EH (cell line): ENCODE data around the gene GAR1.
A peak's percentile ranks its signal among the peaks of the same experiment; 100 is the strongest.
"Not testable (repeated sequence)": the region's sequence is repeated elsewhere in the genome, so short reads cannot be mapped to it uniquely, and the experiment has no call there.

ENCODE experiments used
- DNase-seq: peaks from one replicate; pipeline ENCODE4 v3.0.0-alpha.2; 2015; ENCODE audit warnings: low read depth

GAR1 gene

DNA sequence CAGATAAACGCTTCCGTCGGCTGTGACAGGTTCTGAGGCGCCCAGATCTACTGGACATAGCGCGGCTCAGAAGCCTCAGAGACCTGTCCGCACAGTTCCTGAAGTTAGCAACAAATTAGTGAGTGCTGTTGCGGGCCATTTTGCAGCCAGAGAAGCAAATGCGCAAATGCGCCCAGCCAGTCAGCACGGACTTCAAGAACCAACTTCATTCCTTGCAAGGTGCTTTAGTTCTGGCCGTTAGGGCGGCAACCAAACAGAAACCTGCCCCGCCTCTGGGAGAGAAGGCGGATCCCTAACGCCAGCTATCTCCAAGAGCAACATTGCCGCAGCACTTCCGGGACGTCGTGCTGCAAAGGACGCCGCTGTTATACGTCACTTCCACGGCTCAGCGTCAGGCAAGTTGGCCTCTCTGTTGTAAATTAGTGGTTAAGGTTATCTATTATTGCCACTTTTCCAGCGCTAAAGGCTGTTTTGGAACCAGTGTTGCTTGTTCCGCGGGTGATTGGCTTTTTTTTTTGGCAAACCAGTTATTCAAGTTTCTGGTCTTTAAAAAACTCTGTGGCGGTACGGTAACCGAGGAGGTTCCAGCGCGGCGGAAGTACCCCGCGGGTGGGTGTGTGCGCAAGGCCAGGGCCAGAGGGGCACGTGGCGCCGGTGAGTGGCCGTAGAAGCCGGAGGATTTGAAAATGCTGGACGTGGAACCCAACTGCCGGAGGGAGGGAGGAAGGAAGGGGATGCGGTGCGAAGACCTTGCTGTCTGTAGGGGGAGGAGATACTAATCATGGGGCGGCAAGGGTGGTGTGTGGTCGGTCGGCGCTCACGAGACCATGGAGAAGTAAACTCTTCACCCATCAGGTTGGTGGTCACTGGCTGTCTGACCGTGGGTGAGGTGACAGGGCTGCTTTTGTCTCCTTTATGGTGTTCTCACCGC, at the start of gene GAR1:
Gene GAR1 (plus strand): TSS at position 612 of the 931 bp plus-strand sequence. CDS start 403 bp downstream, outside the sequence.
- peak; percentile 92 for DNase-seq

DNA sequence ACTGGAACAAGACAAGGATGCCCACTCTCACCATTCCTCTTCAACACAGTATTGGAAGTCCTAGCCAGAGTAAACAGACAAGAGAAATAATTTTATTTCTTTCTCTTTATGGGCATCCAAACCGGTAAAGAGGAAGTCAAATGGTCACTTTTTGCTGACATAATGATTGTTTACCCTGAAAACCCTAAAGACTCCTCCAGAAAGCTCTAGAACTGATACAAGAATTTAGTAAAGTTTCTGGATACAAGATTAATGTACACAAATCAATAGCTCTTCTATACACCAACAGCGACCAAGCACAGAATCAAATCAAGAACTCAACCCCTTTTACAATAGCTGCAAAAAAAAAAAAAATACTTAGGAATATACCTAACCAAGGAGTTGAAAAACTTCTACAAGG, 33.5 kb upstream of the GAR1 start:
- not testable (repeated sequence) for DNase-seq

DNA sequence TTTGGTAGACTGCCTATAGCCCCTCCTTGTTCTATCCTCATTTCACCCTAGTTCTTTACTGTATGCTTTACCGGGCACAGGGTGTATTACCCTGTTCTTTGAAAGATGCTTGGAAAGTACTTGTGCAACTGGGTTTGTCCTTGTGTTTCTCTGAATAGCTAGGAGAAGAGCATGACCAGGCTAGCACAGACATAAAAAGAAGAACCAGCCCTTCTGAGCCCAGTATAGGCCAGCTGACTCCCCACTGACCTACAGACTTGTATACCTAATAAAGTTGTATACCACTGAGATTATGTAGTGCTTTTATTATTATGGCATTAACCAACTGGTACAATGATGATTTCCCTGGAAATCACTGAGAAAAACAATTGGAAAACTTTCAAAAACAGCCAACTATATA, 28.7 kb upstream of the GAR1 start:
- no peak for DNase-seq

DNA sequence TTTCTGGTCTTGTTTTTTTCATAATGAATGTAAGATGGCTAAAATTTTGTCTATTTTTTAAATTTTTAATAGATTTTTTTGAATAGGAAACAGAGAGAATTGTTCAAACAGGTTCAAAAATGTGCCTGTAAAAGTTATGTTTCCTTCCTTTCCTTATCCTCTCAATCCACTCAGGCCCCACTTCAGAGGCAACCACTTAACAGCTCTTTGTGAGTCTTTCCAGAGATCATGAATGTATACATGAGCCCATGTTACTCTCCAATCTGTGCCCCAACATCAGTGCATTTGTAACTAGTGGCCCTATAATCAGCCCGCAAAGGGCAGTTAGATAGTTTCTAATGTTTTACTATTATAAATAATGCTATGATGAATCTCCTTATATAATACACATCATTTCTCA, 27.8 kb upstream of the GAR1 start:
- no peak for DNase-seq

DNA sequence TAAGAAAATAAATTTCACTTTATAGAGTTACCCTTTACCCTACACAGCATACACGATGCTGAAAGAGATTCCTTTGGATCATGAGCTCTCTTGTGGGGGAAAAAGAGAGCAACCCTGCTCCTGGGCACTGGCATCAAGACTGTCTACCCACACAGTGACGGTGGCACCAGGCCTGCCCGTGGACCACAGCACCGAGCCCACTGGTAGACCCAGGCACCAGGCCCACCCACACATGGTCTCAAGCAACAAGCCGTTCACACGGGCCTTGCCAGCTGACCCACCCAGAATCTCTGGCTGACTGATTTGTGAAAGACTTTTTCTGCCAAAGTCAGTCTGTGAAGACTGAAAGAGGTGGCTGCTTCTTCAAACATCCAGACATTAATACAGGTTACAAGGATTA, 20.5 kb upstream of the GAR1 start:
- DNase-seq, result no peak

DNA sequence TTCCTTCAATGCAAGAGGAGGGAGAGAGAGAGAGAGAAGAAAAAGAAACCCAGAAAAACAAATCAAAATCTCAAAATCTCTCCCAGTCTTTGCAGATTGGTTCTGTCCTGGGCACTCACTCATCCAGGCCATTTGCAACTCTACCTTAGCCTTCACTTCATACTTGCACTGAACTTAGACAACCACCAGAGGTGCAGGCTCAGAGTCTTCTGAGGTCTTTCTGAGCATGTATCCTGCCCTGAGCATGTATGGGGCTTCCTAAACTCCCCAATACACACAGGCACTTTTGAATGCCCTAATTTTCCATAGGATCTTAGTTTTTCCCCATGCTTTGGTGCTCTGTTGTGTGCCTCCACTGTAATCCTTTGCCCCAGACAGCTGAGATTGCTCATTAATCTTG, 16.7 kb upstream of the GAR1 start:
- no peak for DNase-seq

DNA sequence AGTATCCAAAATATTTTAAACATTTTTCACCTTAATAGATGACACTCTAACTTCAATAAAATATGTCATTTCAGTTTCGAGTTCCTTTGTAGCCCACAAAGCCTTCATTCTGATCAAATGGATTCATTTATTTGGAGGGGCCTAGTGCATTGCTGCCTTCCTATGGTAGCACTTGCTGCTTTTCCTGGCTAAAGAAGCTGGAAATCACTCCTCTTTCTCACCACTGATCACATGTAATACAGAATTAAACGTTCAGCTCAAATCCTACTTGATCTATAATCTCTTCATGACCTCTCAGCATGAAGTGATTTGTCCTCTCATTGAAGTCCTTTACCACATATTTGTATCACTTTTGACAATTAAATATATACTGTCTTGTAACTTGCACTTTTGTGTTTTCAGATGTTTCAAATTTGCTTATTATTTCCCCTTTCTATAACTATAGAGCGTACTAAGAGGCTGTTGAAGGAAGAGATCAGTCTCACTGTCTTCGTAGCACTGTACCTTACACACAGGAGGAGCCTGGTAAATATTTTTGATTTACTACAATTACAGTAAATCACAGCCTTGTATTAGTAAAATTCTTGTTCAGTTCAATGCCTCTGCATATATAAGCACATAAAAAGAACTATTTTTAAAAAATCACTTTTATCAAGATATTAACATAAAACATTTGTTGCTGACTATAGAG, 14.3 kb upstream of the GAR1 start:
- no peak for DNase-seq

DNA sequence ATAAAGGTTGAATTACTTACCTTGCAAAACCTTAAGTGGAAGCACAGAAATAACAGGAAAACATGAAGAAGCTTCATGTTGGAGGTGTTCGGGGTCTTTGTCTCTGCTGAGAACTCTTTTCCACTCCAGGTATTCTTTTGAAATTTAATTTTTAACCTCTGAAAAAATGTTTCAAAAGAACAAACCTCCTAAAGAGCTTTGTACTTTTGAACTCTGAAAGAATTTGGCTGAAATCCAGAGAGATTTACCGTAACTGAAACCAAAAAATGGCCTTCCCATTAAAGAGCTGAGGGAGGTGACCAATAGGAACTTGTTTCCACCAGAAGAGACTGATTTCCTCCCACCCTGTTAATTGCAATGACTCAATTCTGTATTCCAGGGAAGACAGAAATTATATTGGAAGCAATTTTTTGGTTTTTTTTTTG, 13.7 kb upstream of the GAR1 start, which contains the start of gene CFI:
Gene CFI (minus strand): TSS at position 105 of the 425 bp plus-strand sequence. CDS start 28 bp downstream, at position 77.
- DNase-seq, result peak; percentile 79

DNA sequence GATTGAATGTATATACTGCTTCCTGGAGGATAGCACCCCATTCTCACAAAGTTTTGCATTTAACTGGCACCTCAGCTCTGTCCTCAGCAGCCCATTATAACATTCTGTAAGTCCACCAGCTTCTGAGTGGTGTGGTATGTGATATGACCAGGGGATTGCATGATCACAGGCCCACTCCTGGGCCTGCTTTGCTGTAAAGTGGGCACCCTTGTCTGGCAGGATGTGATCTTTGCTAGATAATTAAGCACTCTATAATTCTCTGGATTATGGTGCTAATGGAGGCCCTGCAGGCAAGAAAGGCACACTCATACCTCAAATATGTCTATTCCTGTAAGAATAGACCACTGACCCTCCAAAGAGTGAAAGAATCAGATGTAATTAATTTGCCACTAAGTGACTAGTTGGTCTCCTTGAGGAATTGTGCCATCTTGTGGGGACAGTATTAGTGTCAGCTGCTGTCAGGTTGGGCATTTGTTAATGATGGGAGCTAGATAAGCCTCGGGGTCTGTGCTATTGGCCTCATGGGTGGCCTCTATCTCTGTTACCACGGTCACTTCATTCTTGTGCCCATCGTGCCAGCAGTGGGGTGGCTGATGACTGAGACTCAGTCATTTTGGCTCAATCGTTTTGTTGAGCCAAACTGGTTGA, 11.5 kb upstream of the GAR1 start:
- peak; percentile 70 for DNase-seq

DNA sequence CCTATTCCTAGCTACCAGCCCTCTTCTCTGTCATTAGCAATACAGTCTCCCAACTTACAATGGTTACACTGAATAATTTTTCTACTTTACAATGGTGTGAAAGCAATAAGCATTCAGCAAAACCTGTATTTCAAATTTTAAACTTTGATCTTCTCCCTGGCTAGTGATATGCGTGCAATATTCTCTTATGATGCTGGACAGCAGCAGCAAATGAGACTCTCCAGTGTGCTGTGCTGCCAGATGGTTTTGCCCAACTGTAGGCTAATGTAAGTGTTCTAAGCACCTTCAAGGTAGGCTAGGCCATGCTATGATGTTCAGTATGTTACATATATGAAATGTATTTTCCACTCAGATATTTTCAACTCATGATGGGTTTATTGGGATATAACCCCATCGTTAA, 5.9 kb upstream of the GAR1 start:
- DNase-seq, result no peak

DNA sequence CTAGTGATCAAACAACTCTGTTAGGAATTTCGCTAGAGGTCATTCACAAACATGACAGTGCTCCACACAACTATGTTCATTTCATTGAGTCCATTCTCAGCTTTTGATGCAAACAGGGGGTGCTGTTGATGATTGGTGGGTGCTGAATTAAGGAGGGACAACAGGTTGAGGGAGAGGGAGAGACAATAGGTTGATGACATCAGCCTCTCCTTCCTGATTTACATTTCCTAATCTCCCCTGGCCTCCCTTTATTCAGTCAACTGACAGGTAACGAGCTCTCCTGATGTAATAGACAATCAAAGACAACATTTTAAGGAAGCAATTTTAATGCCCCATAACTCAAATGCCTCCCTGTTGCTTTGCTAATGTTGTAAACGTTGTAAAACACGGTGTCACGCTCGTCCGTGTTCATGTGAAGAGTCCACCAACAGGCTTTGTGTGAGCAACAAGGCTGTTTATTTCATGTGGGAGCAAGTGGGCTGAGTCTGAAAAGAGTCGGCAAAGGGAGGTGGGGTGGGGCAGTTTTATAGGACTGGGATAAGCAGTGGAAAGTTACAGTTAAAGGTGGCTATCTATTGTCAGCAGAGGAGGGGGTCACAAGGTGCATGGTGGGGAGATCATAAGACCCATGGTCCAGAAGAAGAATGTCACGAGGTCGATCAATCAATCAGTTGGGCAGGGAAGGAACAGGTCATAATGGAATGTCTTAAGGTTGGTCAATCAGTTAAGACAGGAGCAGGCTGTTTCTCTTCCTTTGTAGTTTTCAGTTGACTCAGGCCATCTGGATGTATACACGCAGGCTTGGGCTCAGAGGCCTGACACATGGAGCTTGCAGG, 4.8 kb upstream of the GAR1 start:
- no peak for DNase-seq

DNA sequence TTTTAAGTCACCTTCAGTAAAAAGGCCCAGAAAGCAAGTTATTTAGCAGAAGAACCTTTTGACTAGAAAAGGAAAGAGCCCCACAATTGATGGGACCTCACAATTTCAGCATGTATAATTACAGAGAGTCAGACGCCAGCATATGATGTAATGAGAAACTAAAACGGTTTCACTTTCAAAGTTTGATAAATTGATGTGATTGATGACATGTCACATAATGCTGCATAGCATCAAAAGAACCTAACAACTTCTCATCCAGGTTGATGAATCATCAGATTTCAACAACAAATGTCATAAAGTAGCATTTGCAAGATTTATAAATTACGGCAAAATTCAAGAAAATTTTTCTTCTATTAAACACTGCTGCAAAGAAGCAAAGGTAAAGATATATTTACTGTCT, 3.9 kb upstream of the GAR1 start:
- DNase-seq, result no peak

DNA sequence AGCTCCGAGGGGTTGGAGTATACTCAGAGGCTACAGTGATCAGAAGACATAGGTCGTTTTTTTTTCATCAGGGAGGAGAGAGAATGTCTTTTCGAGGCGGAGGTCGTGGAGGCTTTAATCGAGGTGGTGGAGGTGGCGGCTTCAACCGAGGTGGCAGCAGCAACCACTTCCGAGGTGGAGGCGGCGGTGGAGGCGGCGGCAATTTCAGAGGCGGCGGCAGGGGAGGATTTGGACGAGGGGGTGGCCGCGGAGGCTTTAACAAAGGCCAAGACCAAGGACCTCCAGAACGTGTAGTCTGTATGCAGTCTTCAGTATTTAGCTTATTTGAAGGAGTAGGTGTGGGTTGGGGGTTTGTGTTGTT, 500 bp downstream of the GAR1 start:
- peak; percentile 18 for DNase-seq

DNA sequence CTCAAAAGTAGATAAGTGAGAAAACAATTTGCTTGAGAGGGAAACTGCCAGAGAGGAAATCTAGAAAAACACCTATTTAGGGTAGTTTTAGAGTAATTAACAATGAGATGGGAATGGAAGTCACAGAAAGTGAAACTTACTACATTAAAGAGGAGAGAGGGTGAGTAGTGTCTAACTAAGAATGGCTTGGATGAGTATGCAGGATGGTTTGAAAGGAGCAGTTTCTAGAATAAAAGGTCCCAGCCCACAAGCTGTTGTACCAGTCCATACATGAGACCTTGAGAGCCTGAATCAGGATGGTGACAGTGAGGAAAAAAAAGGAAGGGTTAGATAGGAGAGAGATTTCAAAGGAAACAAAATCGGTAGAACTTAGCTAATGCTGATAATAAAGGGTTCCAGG, 1.3 kb downstream of the GAR1 start:
- DNase-seq, result no peak

DNA sequence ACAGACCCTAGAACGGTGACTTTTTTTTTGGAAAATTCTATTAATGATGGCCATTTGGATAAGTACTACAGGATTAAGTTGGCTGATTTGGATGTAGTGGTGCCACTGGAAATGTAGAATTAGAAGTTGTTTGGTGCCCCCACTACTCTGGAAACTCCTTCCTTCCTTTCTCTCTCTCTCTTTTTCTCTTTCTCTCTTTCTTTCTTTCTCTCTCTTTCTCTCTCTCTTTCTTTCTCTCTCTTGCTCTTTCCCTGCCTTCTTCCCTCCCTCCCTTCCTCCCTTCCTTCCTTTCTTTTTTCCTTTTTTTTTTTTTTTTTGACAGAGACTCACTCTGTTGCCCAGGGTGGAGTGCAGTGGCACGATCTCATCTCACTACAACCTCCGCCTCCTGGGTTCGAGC, 2.7 kb downstream of the GAR1 start:
- DNase-seq, result no peak

DNA sequence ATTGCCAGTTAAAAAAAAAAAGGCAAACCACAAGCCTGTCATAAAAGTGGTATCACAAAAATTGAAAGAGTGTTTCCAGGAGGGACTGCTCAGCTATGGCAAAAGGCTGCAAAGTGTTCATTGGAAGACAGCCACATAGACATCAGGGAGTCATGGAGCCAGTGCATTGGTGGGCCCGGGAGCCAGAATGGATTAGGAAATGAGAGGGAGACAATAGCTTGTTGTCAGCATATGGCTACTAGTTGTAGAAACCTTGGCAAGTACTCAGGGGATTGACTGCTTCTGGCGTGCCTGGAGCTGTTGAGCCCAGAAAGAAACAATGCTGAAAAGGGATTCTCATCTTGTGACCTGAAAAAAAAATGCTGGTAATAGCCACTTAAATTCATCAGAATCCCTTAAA, 5.0 kb downstream of the GAR1 start:
- DNase-seq, result no peak

DNA sequence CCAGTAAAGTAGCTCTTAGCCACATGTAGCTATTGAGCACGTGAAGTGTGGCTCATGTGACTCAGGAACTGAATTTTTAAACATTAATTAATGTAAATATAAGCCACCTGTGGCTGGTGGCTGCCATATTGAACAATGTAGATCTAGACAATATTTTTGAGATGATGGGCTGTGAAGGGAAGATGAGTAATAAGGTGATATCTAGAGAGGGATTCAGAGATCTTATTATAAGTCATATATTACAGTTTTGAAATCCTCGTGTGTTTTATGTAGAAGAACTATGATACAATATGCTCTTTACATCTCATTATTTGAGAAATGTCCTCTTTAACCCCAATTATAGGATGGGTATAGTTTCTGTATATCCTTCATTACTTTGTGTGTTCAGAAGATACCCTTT, 5.6 kb downstream of the GAR1 start:
- no peak for DNase-seq

DNA sequence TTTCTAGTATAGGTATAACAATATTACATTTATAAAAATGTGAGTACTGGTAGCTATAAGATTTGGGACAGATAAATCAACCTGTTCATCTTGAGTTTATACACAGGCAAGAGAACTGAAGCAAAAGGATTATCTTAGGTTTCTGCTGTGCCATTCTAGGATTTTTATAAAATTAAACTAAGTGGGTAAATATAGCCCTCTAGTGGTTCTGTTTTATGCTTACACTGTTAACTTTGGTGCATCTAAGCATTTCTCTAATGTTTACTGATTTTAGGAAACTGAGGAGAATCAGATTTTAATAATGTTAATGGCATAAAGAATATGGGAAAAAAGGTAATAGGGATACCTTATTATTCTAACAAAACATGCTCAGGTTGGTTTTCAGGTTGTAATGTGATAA, 11.2 kb downstream of the GAR1 start:
- DNase-seq, result peak; percentile 36

DNA sequence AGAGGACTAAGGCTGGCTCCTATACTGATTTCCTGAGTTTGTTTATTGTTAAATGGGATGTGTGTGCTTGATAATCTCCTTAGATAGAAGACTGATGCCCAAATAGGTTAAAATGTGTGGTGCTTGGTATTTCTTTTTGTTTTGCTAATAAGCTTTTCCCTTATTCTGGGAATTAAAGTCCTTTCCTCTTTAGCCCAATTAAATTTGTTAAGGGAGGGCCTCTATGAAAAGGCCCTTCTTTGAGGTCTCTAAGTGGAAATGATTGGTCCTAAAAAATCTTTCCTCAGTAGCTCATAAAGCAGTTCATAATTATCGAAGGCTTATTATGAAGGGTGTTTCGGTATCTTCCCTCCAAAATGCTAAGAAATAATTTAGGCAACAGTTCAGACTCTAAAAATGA, 12.1 kb downstream of the GAR1 start, which contains the start of gene RRH:
Gene RRH (plus strand): TSS at position 301 of the 400 bp plus-strand sequence. CDS start 56 bp downstream, at position 357.
- no peak for DNase-seq

DNA sequence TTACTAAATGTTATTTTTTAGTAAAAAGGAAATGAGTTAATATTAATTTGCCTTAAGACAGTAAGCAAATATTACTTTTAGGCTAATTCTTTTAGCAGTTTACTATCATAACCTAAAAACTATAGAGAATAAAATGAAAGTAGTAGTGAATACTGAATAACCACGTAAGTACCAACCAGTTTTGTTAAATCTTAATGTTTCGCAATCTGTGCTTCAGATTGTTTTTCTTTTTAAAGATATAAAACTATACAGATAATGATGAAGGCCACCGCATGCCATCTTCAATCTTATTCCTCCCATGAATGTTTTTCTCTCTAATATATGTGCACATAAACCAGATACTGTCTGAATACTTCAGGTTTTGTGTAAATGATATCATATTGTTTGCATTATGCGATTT, 18.2 kb downstream of the GAR1 start:
- DNase-seq, result no peak

DNA sequence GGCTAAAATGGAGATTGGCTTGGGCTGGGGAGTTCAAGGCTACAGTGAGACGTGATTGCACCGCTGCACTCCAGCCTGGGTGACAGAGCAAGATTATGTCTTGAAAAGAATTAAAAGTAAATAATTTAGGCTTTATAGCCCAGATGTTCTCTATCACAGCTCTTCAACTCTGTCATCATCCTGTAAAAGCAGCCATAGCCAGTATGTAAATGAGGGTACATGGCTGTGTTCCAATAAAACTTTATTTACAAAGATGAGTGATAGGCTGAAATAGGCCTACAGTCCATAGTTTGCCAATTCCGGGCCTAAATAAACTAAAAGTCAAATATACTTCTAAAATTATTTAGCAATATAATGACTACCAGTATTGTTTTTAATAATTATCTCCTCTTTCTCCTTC, 21.4 kb downstream of the GAR1 start:
- DNase-seq, result no peak
